ENCODE data around the gene NXPH1.

Gene NXPH1

GRCh38 chr7:8481096-8481495, 47.7 kb downstream of the NXPH1 start:
- no peak for TF ChIP-seq CTCF (IDR thresholded peaks at IDR 0.05; ENCODE audit: low read depth, low read length)

GRCh38 chr7:8481752-8482446, 48.5 kb downstream of the NXPH1 start:
- no peak for TF ChIP-seq CTCF (IDR thresholded peaks at IDR 0.05; ENCODE audit: low read depth, low read length)
- no peak overlapping the region for H3K4me3 ChIP-seq (ENCODE audit: low read depth, low read length)

More at GRCh38 chr7:8481096-8481495, 47.7 kb downstream of the NXPH1 start:
- no peak overlapping the region for H3K4me3 ChIP-seq (ENCODE audit: low read depth, low read length)

- TF ChIP-seq CTCF (IDR thresholded peaks at IDR 0.05; ENCODE audit: low read depth, low read length), result no peak
- no peak overlapping the region for H3K4me3 ChIP-seq (ENCODE audit: low read depth, low read length)
Observed at GRCh38 chr7:8490391-8491045, 57.1 kb downstream of the NXPH1 start.

GRCh38 chr7:8491106-8491505, 57.7 kb downstream of the NXPH1 start:
- no peak overlapping the region for H3K4me3 ChIP-seq (ENCODE audit: low read depth, low read length)
- TF ChIP-seq CTCF (IDR thresholded peaks at IDR 0.05; ENCODE audit: low read depth, low read length), result no peak

- TF ChIP-seq CTCF (IDR thresholded peaks at IDR 0.05; ENCODE audit: low read depth, low read length), result no peak
- no peak overlapping the region for H3K4me3 ChIP-seq (ENCODE audit: low read depth, low read length)
Observed at GRCh38 chr7:8491544-8492489, 58.4 kb downstream of the NXPH1 start.

- H3K4me3 ChIP-seq (ENCODE audit: low read depth, low read length), result no peak overlapping the region
- TF ChIP-seq CTCF (IDR thresholded peaks at IDR 0.05; ENCODE audit: low read depth, low read length), result no peak
Observed at GRCh38 chr7:8499128-8499527, 65.7 kb downstream of the NXPH1 start.
